Tibial nerve (tissue), 4 donors: Measurements from ENCODE around the gene SUSD3. TPM values are rescaled to one million over a fixed set of nuclear protein-coding genes. Genes with fewer than 3 reads are reported as not detected.

Experiments
- DNase-seq, 2 donors: peaks; one replicate each; pipeline ENCODE4 v3.0.0-alpha.2; 2019; ENCODE audit warnings: low spot score in 2 of 2
- H3K27ac ChIP-seq, 4 donors: fragments of 200-600 bp; sonication (generic) in 3 of 4; one replicate each; pipeline ENCODE4 v1.5.1; 2017 to 2019; ENCODE audit warnings: mild to moderate bottlenecking in 1 of 4
- H3K27me3 ChIP-seq, 2 donors: fragments of 200-600 bp; sonication (generic) in 1 of 2; one replicate each; pipeline versions ENCODE4 v1.5.1 to v1.6.0; 2017 to 2019
- H3K36me3 ChIP-seq, 3 donors: fragments of 200-600 bp; sonication (generic); one replicate each; pipeline ENCODE4 v1.5.1; 2018 to 2019
- H3K4me1 ChIP-seq, 4 donors: fragments of 200-600 bp; sonication (generic) in 3 of 4; one replicate each; pipeline ENCODE4 v1.5.1; 2017 to 2019
- H3K4me3 ChIP-seq, 4 donors: fragments of 200-600 bp; sonication (generic) in 3 of 4; one replicate each; pipeline ENCODE4 v1.5.1; 2017 to 2019; ENCODE audit warnings: mild to moderate bottlenecking in 1 of 4, moderate library complexity in 1 of 4
- H3K9me3 ChIP-seq, 4 donors: fragments of 200-600 bp; sonication (generic) in 3 of 4; one replicate each; pipeline ENCODE4 v1.5.1; 2017 to 2019
- CTCF ChIP-seq, 5 experiments: fragments of 200-600 bp in 3 of 5; fragments of 450-650 bp in 2 of 5; sonication (generic) in 3 of 5; IDR thresholded peaks; one replicate each; pipeline ENCODE4 v1.5.1; 2016 to 2019; ENCODE audit warnings: antibody characterized with exemption in 5 of 5, mild to moderate bottlenecking in 3 of 5, moderate library complexity in 2 of 5
- EP300 ChIP-seq, 2 donors: sonication (generic); formaldehyde crosslinking; IDR thresholded peaks; one replicate each; pipeline ENCODE4 v1.6.1; 2017; ENCODE audit warnings: antibody characterized with exemption in 2 of 2, mild to moderate bottlenecking in 1 of 2
- POLR2A ChIP-seq, 2 donors: fragments of 450-650 bp; IDR thresholded peaks; one replicate each; pipeline ENCODE4 v1.6.1; 2017; ENCODE audit warnings: antibody characterized with exemption in 2 of 2, mild to moderate bottlenecking in 2 of 2, moderate library complexity in 2 of 2
- WGBS, 2 donors: methylation state at CpG; one replicate each; pipeline ENCODE4 v1.1.5; 2018; 5-methylcytosine and 5-hydroxymethylcytosine counted together
- total RNA-seq, 4 donors: library from RNA; depleted of rRNA; stranded (reverse); fragments of >200 nt; gene quantifications; one replicate each; pipeline ENCODE4 v1.1.0, GENCODE V29; 2016

Gene SUSD3
- total RNA-seq, 4 donors from 2014 or later = 3.0 to 4.2 (median 3.7) TPM; not detected in 1

GRCh38 chr9:93119953-93120845, 61.7 kb downstream of the SUSD3 start:
- peaks cover 0 to 46% (median 0%) of the 10 kb centered on the region in 3 donors for H3K36me3 ChIP-seq
- DNase-seq = peak; percentile 86
- WGBS, 2 donors = 45 to 47% methylated on average over 20 to 22 of the region's 23 CpGs

GRCh38 chr9:93120846-93121315, 62.4 kb downstream of the SUSD3 start:
- DNase-seq = no peak
- Histone ChIP-seq H3K9me3 (no peaks in the 10 kb centered on the region), H3K27ac (peak overlapping the region in 3 of 4 donors; percentile 50 to 70 (median 55)), H3K27me3 (no peaks in the 10 kb centered on the region), H3K4me3 (no peak overlapping the region), H3K36me3 (peaks cover 0 to 50% (median 0%) of the 10 kb centered on the region in 3 donors), H3K4me1 (peaks cover 0 to 39% (median 28%) of the 10 kb centered on the region in 4 donors)
- no peak for TF ChIP-seq POLR2A (IDR thresholded peaks at IDR 0.05)
- no peak for TF ChIP-seq EP300 (IDR thresholded peaks at IDR 0.05)
- TF ChIP-seq CTCF (IDR thresholded peaks at IDR 0.05) = no peak
- 79 to 80% methylated on average over 11 of the region's 11 CpGs for WGBS, 2 donors

More at GRCh38 chr9:93119953-93120845, 61.7 kb downstream of the SUSD3 start:
- H3K9me3 ChIP-seq = no peaks in the 10 kb centered on the region
- H3K27ac ChIP-seq = peak overlapping the region in 3 of 4 donors; percentile 50 to 70 (median 55)
- H3K4me1 ChIP-seq = peaks cover 0 to 37% (median 26%) of the 10 kb centered on the region in 4 donors
- no peaks in the 10 kb centered on the region for H3K27me3 ChIP-seq
- no peak overlapping the region for H3K4me3 ChIP-seq
- TF ChIP-seq CTCF (IDR thresholded peaks at IDR 0.05) (peak; percentile 34 to 75 (median 45)), POLR2A (IDR thresholded peaks at IDR 0.05) (peak in 1 of 2 donors; percentile 21), EP300 (IDR thresholded peaks at IDR 0.05) (peak; percentile 57 to 86)

- Histone ChIP-seq H3K27ac (peak overlapping the region in 3 of 4 donors; percentile 50 to 70 (median 55)), H3K27me3 (no peaks in the 10 kb centered on the region), H3K36me3 (peaks cover 0 to 50% (median 0%) of the 10 kb centered on the region in 3 donors), H3K4me1 (peaks cover 0 to 40% (median 29%) of the 10 kb centered on the region in 4 donors), H3K4me3 (no peak overlapping the region), H3K9me3 (no peaks in the 10 kb centered on the region)
- TF ChIP-seq EP300 (IDR thresholded peaks at IDR 0.05) = no peak
- TF ChIP-seq CTCF (IDR thresholded peaks at IDR 0.05) = no peak
- no peak for TF ChIP-seq POLR2A (IDR thresholded peaks at IDR 0.05)
- 72 to 76% methylated on average over 13 to 15 of the region's 20 CpGs for WGBS, 2 donors
- DNase-seq = peak in 1 of 2 donors; percentile 13
These were observed 63.1 kb downstream of the SUSD3 start for GRCh38 chr9:93121316-93122241.

- peak overlapping the region in 1 of 4 donors; percentile 70 for H3K27ac ChIP-seq
- TF ChIP-seq EP300 (IDR thresholded peaks at IDR 0.05) = no peak
- TF ChIP-seq POLR2A (IDR thresholded peaks at IDR 0.05) = no peak
- no peak for TF ChIP-seq CTCF (IDR thresholded peaks at IDR 0.05)
- H3K36me3 ChIP-seq = peaks cover 0 to 50% (median 0%) of the 10 kb centered on the region in 3 donors
These were observed 64.3 kb downstream of the SUSD3 start for GRCh38 chr9:93122721-93123221.

More at GRCh38 chr9:93122721-93123221, 64.3 kb downstream of the SUSD3 start:
- Histone ChIP-seq H3K4me1 (peaks cover 0 to 50% (median 40%) of the 10 kb centered on the region in 4 donors), H3K9me3 (no peaks in the 10 kb centered on the region), H3K27me3 (no peaks in the 10 kb centered on the region), H3K4me3 (no peak overlapping the region)
- DNase-seq = peak in 1 of 2 donors; percentile 12
- 83 to 88% methylated on average over 9 to 14 of the region's 14 CpGs for WGBS, 2 donors
